ENCODE data around the gene ZNF653. TPM values are rescaled to one million over a fixed set of nuclear protein-coding genes. Genes with fewer than 3 reads are reported as not detected.

The ZNF653 gene
- total RNA-seq, 1 donor from 2014 or later: 14.1 TPM

DNA sequence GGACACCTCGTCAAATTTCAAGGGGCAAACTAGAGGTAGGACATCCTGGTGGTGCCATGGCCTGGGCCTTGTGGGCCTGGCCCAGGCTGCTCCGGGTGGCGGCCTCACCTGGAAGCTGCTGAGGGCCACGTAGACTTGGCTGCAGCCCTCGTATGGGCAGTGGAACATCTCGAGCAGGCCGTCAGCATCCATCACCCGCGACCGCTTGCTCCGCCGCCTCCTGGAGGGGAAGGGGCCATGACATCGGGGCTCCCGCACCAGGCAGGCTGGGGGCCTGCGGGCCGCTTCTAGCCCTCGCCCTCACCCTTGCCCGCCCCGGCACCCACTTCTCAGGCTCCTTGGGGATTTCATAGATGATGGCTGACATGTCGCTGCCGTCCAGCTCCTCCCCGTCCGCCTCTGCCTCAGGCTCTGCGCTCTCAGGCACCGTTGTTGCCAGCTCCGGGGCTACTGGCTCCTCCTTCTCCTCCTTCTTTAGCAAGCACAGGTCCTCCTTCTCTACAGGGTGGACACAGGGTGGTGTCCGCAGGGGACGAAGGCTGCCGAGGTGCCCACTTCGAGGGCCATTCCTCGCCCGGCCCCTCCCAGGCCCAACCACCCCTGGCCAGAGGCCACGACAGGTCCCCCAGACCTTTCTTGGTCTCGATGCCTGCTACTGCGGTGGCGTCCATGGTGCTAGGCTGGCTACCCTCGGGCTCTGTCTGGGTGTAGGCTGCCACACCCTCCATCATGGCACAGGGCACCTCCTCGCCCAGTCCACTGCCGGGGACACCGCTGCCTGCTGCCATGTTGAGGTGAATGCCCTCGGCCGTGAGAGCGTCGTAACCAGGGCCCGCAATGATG lies 18.8 kb downstream of the ZNF653 start:
- Mint-ChIP-seq H3K4me1 (peaks cover 10% of the 10 kb centered on the region), H3K27ac (no peak overlapping the region), H3K27me3 (peaks cover 5% of the 10 kb centered on the region), H3K36me3 (ENCODE audit: low read depth) (peaks cover 30% of the 10 kb centered on the region), H3K4me3 (no peak overlapping the region), H3K9me3 (no peaks in the 10 kb centered on the region)
- intact Hi-C loops (cut with micrococcal nuclease): no loop called here
- POLR2A ChIA-PET: no interaction called here
- ATAC-seq (ENCODE audit: low read depth): no peak
- no peak for DNase-seq
- CTCF ChIA-PET: no interaction called here
- TF ChIP-seq, protein P1, sequence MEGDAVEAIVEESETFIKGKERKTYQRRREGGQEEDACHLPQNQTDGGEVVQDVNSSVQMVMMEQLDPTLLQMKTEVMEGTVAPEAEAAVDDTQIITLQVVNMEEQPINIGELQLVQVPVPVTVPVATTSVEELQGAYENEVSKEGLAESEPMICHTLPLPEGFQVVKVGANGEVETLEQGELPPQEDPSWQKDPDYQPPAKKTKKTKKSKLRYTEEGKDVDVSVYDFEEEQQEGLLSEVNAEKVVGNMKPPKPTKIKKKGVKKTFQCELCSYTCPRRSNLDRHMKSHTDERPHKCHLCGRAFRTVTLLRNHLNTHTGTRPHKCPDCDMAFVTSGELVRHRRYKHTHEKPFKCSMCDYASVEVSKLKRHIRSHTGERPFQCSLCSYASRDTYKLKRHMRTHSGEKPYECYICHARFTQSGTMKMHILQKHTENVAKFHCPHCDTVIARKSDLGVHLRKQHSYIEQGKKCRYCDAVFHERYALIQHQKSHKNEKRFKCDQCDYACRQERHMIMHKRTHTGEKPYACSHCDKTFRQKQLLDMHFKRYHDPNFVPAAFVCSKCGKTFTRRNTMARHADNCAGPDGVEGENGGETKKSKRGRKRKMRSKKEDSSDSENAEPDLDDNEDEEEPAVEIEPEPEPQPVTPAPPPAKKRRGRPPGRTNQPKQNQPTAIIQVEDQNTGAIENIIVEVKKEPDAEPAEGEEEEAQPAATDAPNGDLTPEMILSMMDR (IDR thresholded peaks at IDR 0.05): no peak

GRCh38 chr19:11485245-11485837 lies 20.3 kb downstream of the ZNF653 start:
- Mint-ChIP-seq H3K27ac (no peak overlapping the region), H3K36me3 (ENCODE audit: low read depth) (peaks cover 19% of the 10 kb centered on the region), H3K27me3 (peaks cover 13% of the 10 kb centered on the region), H3K9me3 (no peaks in the 10 kb centered on the region), H3K4me3 (no peak overlapping the region), H3K4me1 (peaks cover 19% of the 10 kb centered on the region)
- no peak for ATAC-seq (ENCODE audit: low read depth)
- DNase-seq: no peak
- ChIA-PET POLR2A (no interaction called here), CTCF (interaction anchor here (0.7 to 0.8 kb wide), 2 partner anchors 104 kb away, joined by 3 to 4 read pairs; no protein-coding TSS in a partner anchor)
- intact Hi-C loops (cut with micrococcal nuclease): no loop called here
- TF ChIP-seq, protein P1 (IDR thresholded peaks at IDR 0.05): no peak

GRCh38 chr19:11483366-11484111 lies 22.1 kb downstream of the ZNF653 start:
- no peak overlapping the region for H3K27ac Mint-ChIP-seq
- CTCF ChIA-PET: interaction anchor here (1.2 to 3.1 kb wide), 9 partner anchors 61 to 448 kb away, joined by 4 to 27 read pairs (median 8); partner anchors contain the start of genes EPOR, SWSAP1 and TSPAN16
- H3K27me3 Mint-ChIP-seq: peaks cover 19% of the 10 kb centered on the region
- POLR2A ChIA-PET: interaction anchor here (0.6 to 2.8 kb wide), 3 partner anchors 102 to 1091 kb away, joined by 12 to 21 read pairs (median 13); partner anchors contain the start of gene SWSAP1
- no peaks in the 10 kb centered on the region for H3K9me3 Mint-ChIP-seq
- peaks cover 11% of the 10 kb centered on the region for H3K36me3 Mint-ChIP-seq (ENCODE audit: low read depth)
- ATAC-seq (ENCODE audit: low read depth) (no peak), DNase-seq (no peak)
- TF ChIP-seq, protein P1 (IDR thresholded peaks at IDR 0.05): no peak
- intact Hi-C loops (cut with micrococcal nuclease): loop anchor here (5.0 kb wide), 2 partner anchors 346 to 446 kb away; no protein-coding TSS in a partner anchor
- no peak overlapping the region for H3K4me3 Mint-ChIP-seq
- H3K4me1 Mint-ChIP-seq: peaks cover 27% of the 10 kb centered on the region

DNA sequence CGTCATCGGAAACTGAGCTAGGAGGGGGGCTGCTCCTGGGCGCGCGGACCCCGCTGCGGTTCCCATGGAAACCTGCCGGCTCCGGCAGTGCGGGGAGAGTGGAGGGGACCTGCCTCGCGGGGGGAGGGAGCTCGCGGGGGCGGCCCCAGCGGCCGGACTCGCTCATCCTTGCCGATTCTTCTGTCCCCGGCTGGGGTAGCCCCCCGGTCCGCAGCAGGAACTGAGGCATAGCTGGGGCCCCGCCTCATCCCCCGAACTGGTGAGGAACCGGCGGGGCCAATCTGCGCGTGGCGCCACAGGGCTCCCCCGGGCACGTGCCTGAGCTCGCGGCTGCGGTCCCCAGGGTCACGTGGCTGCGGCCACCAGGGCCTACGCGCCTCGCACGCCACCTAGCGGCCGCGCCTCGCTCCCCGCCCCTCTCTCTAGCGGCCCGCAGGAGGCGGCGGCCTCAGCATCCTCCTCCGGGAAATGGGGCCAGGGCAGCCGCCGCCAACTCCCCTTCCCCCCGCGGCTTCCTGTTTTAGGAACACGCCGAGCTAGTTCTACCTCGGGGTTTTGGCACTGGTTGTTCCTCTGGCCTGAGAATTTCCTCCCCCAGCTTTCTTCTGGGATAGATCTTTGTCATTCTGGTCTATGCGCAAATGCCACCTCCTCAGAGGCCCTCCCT lies 23.1 kb downstream of the ZNF653 start:
- DNase-seq (peak; percentile 85), ATAC-seq (ENCODE audit: low read depth) (peak; percentile 72)
- Mint-ChIP-seq H3K27me3 (peaks cover 23% of the 10 kb centered on the region), H3K4me1 (peaks cover 30% of the 10 kb centered on the region), H3K4me3 (peak overlapping the region; percentile 74), H3K27ac (peak overlapping the region; percentile 41), H3K9me3 (no peaks in the 10 kb centered on the region), H3K36me3 (ENCODE audit: low read depth) (peaks cover 11% of the 10 kb centered on the region)
- intact Hi-C loops (cut with micrococcal nuclease): loop anchor here (1.0 to 5.0 kb wide), 8 partner anchors 23 to 445 kb away; partner anchors contain the start of genes ODAD3, PRKCSH and ZNF653
- CTCF ChIA-PET: interaction anchor here (0.7 to 3.1 kb wide), 18 partner anchors 13 to 447 kb away, joined by 3 to 27 read pairs (median 6); partner anchors contain the start of genes EPOR, SWSAP1, TSPAN16 and ZNF653
- TF ChIP-seq, protein P1 (IDR thresholded peaks at IDR 0.05): no peak
- POLR2A ChIA-PET: interaction anchor here (0.5 to 2.8 kb wide), 11 partner anchors 46 to 1092 kb away, joined by 3 to 21 read pairs (median 4); partner anchors contain the start of genes ECSIT, ODAD3, PRKCSH and SWSAP1
